OCI-LY1 (cell line): ENCODE results near the gene FAM24A.

ENCODE experiments used
- EZH2 ChIP-seq: fragments of 200-600 bp; sonication (generic), shearing (Covaris generic); IDR thresholded peaks from 2 replicates; pipeline ENCODE4 v1.8.0; 2017; ENCODE audit warnings: borderline replicate concordance, mixed run types, mild to moderate bottlenecking, antibody characterized with exemption, low read length, moderate library complexity, mixed read lengths
- TF ChIP-seq, protein P1 (sequence below): fragments of 200-600 bp; sonication (generic), shearing (Covaris generic); IDR thresholded peaks from 2 replicates; pipeline ENCODE4 v1.5.1; 2017; ENCODE audit warnings: mild to moderate bottlenecking, antibody characterized with exemption, low read length, moderate library complexity, mixed read lengths

DNA sequence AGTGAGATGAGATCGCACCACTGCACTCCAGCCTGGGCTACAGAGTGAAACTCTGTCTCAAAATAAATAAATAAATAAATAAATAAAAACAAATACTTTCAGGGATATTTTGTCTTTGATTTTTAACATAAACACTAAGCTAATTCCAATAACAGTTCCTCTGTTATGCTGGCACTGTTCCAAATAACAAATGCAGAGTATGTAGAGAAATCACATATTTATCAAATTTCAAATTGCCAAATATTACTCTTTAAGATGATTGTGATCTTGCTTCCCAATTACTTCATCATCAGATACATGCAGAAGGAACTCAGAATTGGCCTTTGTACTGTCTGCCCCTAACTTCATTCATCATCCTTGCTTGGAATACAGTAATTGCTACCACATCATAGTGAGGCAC, 19.7 kb downstream of the FAM24A start:
- TF ChIP-seq, protein P1, sequence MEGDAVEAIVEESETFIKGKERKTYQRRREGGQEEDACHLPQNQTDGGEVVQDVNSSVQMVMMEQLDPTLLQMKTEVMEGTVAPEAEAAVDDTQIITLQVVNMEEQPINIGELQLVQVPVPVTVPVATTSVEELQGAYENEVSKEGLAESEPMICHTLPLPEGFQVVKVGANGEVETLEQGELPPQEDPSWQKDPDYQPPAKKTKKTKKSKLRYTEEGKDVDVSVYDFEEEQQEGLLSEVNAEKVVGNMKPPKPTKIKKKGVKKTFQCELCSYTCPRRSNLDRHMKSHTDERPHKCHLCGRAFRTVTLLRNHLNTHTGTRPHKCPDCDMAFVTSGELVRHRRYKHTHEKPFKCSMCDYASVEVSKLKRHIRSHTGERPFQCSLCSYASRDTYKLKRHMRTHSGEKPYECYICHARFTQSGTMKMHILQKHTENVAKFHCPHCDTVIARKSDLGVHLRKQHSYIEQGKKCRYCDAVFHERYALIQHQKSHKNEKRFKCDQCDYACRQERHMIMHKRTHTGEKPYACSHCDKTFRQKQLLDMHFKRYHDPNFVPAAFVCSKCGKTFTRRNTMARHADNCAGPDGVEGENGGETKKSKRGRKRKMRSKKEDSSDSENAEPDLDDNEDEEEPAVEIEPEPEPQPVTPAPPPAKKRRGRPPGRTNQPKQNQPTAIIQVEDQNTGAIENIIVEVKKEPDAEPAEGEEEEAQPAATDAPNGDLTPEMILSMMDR: no peak
- TF ChIP-seq EZH2: no peak
